HCT116 (cell line): ENCODE results near the gene PIEZO2. TPM values are rescaled to one million over a fixed set of nuclear protein-coding genes. Genes with fewer than 3 reads are reported as not detected.
A peak's percentile ranks its signal among the peaks of the same experiment; 100 is the strongest.

Experiments used
- ATAC-seq: fragments of 200-7000 bp; cut with Tn5 transposase; 2 replicates; pipeline ENCODE4 v1.9.1; 2020; ENCODE audit warnings: mild to moderate bottlenecking, moderate library complexity
- BruUV-seq: library from RNA; stranded (reverse); fragments of 400-500 nt; replicated peaks from 2 replicates; lab custom pipeline; 2021; lab: Mats Ljungman, UMichigan
- CTCF ChIA-PET: fragments of 300-600 bp; sonication (Branson Sonifier 250); formaldehyde crosslinking; loops from one replicate; lab custom pipeline; 2021; ENCODE audit warnings: antibody characterized with exemption; lab: Charles Lee
- POLR2A ChIA-PET: fragments of 300-600, 350-600 bp; sonication (Branson Sonifier 250); formaldehyde crosslinking; loops from one replicate; lab custom pipeline; 2021; ENCODE audit warnings: antibody characterized with exemption; lab: Charles Lee
- RAD21 ChIA-PET, 2 experiments: fragments of 300-600 bp; sonication (Branson Sonifier 250); formaldehyde crosslinking; loops; one replicate each; lab custom pipeline; 2023; ENCODE audit warnings: low total read pairs in 2 of 2; ENCODE audit not compliant: uncharacterized antibody in 2 of 2, unreplicated experiment in 2 of 2, low non-redundant PET in 1 of 2; lab: Charles Lee
- DNase-seq: peaks from one replicate; pipeline ENCODE4 v3.0.0-alpha.2; 2010; ENCODE audit warnings: low read depth, low spot score
- H2AFZ ChIP-seq: fragments of 200-600 bp; shearing (Covaris generic), sonication (generic); 2 replicates; pipeline ENCODE4 v1.6.1; 2017; ENCODE audit warnings: low read depth, mixed run types, mixed read lengths, antibody characterized with exemption, low read length; ENCODE audit not compliant: poor library complexity, severe bottlenecking
- H3K27ac ChIP-seq: 2 replicates; pipeline ENCODE4 v1.5.1; 2012; ENCODE audit warnings: low read depth, low read length
- H3K27me3 ChIP-seq: fragments of 200-600 bp; sonication (generic); 2 replicates; pipeline ENCODE4 v1.6.1; 2016; ENCODE audit warnings: mixed run types, low read length, mixed read lengths; ENCODE audit not compliant: insufficient read depth
- H3K36me3 ChIP-seq, 2 experiments: fragments of 200-500 bp in 1 of 2; fragments of 200-600 bp in 1 of 2; sonication (Bioruptor generic) in 1 of 2; sonication (generic) in 1 of 2; 2 replicates each; pipeline versions ENCODE4 v1.5.1 to v1.6.1; 2014 to 2016; ENCODE audit warnings: low read length in 2 of 2, inconsistent platforms in 1 of 2, mixed read lengths in 1 of 2, mixed run types in 1 of 2; ENCODE audit not compliant: insufficient read depth in 2 of 2, control insufficient read depth in 1 of 2
- H3K4me1 ChIP-seq, 2 experiments: fragments of 200-600 bp in 1 of 2; sonication (generic) in 1 of 2; 2 replicates each; pipeline versions ENCODE4 v1.5.1 to v1.6.1; 2012 to 2017; ENCODE audit warnings: low read length in 2 of 2, inconsistent platforms in 1 of 2, mild to moderate bottlenecking in 1 of 2, mixed read lengths in 1 of 2, mixed run types in 1 of 2, moderate library complexity in 1 of 2; ENCODE audit not compliant: insufficient read depth in 2 of 2, control insufficient read depth in 1 of 2
- H3K4me2 ChIP-seq: fragments of 200-600 bp; sonication (generic); 2 replicates; pipeline ENCODE4 v1.6.1; 2017; ENCODE audit warnings: mixed run types, low read length, mixed read lengths
- H3K4me3 ChIP-seq, 2 experiments: fragments of 200-600 bp in 1 of 2; sonication (generic) in 1 of 2; replicated peaks in 1 of 2; 2 replicates each; pipeline ENCODE4 v1.5.1; 2011 to 2016; ENCODE audit warnings: low read length in 2 of 2, control low read depth in 1 of 2, low read depth in 1 of 2, mild to moderate bottlenecking in 1 of 2, mixed read lengths in 1 of 2, mixed run types in 1 of 2
- H3K79me2 ChIP-seq: fragments of 200-600 bp; sonication (generic); 2 replicates; pipeline ENCODE4 v1.6.1; 2017; ENCODE audit warnings: mild to moderate bottlenecking, mixed run types, low read length, moderate library complexity, mixed read lengths; ENCODE audit not compliant: insufficient read depth
- H3K9ac ChIP-seq: fragments of 200-600 bp; sonication (generic); 2 replicates; pipeline ENCODE4 v1.6.1; 2016; ENCODE audit warnings: low read length, mixed read lengths
- H3K9me2 ChIP-seq: fragments of 200-600 bp; sonication (generic), shearing (Covaris generic); 2 replicates; pipeline ENCODE4 v1.6.1; 2017; ENCODE audit warnings: mixed run types, mild to moderate bottlenecking, moderate library complexity; ENCODE audit not compliant: insufficient read depth
- H3K9me3 ChIP-seq, 2 experiments: fragments of 200-500 bp in 1 of 2; fragments of 200-600 bp in 1 of 2; sonication (Bioruptor generic) in 1 of 2; sonication (generic) in 1 of 2; 2 replicates each; pipeline ENCODE4 v1.6.1; 2014 to 2017; ENCODE audit warnings: low read length in 2 of 2, mixed read lengths in 2 of 2, inconsistent platforms in 1 of 2, low read depth in 1 of 2, mild to moderate bottlenecking in 1 of 2, mixed run types in 1 of 2, moderate library complexity in 1 of 2; ENCODE audit not compliant: control insufficient read depth in 1 of 2, insufficient read depth in 1 of 2
- H4K20me1 ChIP-seq: fragments of 200-600 bp; sonication (generic), shearing (Covaris generic); 2 replicates; pipeline ENCODE4 v1.6.1; 2017; ENCODE audit warnings: mixed run types, mild to moderate bottlenecking, moderate library complexity; ENCODE audit not compliant: insufficient read depth
- ATF3 ChIP-seq: IDR thresholded peaks from 2 replicates; pipeline ENCODE4 v1.6.1; 2012
- CEBPB ChIP-seq: IDR thresholded peaks from 2 replicates; pipeline ENCODE4 v1.6.1; 2012; ENCODE audit warnings: low read depth
- EGR1 ChIP-seq: IDR thresholded peaks from 2 replicates; pipeline ENCODE4 v1.6.1; 2012; ENCODE audit warnings: low read depth
- ELF1 ChIP-seq: IDR thresholded peaks from 2 replicates; pipeline ENCODE4 v1.6.1; 2012; ENCODE audit warnings: low read depth, borderline replicate concordance
- EZH2 ChIP-seq: fragments of 200-600 bp; sonication (generic); IDR thresholded peaks from 2 replicates; pipeline ENCODE4 v1.6.1; 2017; ENCODE audit warnings: antibody characterized with exemption, mixed run types
- EZH2phosphoT487 ChIP-seq: fragments of 200-600 bp; IDR thresholded peaks from 2 replicates; pipeline ENCODE4 v1.6.1; 2018; ENCODE audit warnings: antibody characterized with exemption, borderline replicate concordance
- FOSL1 ChIP-seq: IDR thresholded peaks from 2 replicates; pipeline ENCODE4 v1.6.1; 2012; ENCODE audit warnings: low read depth
- MAX ChIP-seq: IDR thresholded peaks from 2 replicates; pipeline ENCODE4 v1.6.1; 2012
- POLR2A ChIP-seq: IDR thresholded peaks from 2 replicates; pipeline ENCODE4 v1.7.0; 2011; ENCODE audit warnings: borderline replicate concordance; ENCODE audit not compliant: insufficient read depth, insufficient read length; ENCODE audit errors: extremely low read depth
- POLR2AphosphoS5 ChIP-seq: IDR thresholded peaks from 2 replicates; pipeline ENCODE4 v1.6.1; 2011; ENCODE audit warnings: mild to moderate bottlenecking, low read depth, low read length, moderate library complexity
- RAD21 ChIP-seq: IDR thresholded peaks from 2 replicates; pipeline ENCODE4 v1.6.1; 2012; ENCODE audit warnings: low read depth, mild to moderate bottlenecking
- REST ChIP-seq: IDR thresholded peaks from 2 replicates; pipeline ENCODE4 v1.6.1; 2012; ENCODE audit warnings: low read depth
- SIN3A ChIP-seq: IDR thresholded peaks from 2 replicates; pipeline ENCODE4 v1.6.1; 2012; ENCODE audit warnings: low read depth
- SP1 ChIP-seq: IDR thresholded peaks from 2 replicates; pipeline ENCODE4 v1.6.1; 2012; ENCODE audit warnings: low read depth
- SRF ChIP-seq: IDR thresholded peaks from 2 replicates; pipeline ENCODE4 v1.6.1; 2012; ENCODE audit warnings: low read depth
- TCF7L2 ChIP-seq: IDR thresholded peaks from 2 replicates; pipeline ENCODE4 v1.7.0; 2011; ENCODE audit warnings: borderline replicate concordance, inconsistent platforms; ENCODE audit not compliant: insufficient read depth, insufficient read length; ENCODE audit errors: extremely low read depth
- ZFX ChIP-seq: fragments of 450-650 bp; IDR thresholded peaks from 2 replicates; pipeline ENCODE4 v1.6.1; 2017
- ZNF274 ChIP-seq: fragments of 200-500 bp; sonication (Bioruptor generic); IDR thresholded peaks from 2 replicates; pipeline ENCODE4 v1.6.1; 2014; ENCODE audit warnings: mild to moderate bottlenecking, low read depth, low read length, inconsistent platforms
- intact Hi-C: fragments of 100-400 bp; cut with micrococcal nuclease; formaldehyde crosslinking; loops from 2 replicates; pipeline ENCODE4 v1.10.0; 2022
- total RNA-seq: library from RNA; stranded (reverse); gene quantifications from one replicate; pipeline ENCODE4 v1.2.1, GENCODE V29; 2021; ENCODE audit not compliant: unreplicated experiment

Gene PIEZO2
- total RNA-seq, 1 experiment from 2014 or later, result 0.34 TPM

GRCh38 chr18:10661317-10661716, 488.1 kb downstream of the PIEZO2 start:
- Histone ChIP-seq H2AFZ (no peak overlapping the region), H3K4me3 (no peak overlapping the region), H3K27me3 (peaks cover 21% of the 10 kb centered on the region), H3K9me3 (no peaks in the 10 kb centered on the region), H3K9ac (no peak overlapping the region), H3K4me2 (no peak overlapping the region), H3K9me2 (no peaks in the 10 kb centered on the region), H4K20me1 (no peaks in the 10 kb centered on the region), H3K36me3 (no peaks in the 10 kb centered on the region), H3K79me2 (no peaks in the 10 kb centered on the region), H3K4me1 (peaks cover 3 to 4% of the 10 kb centered on the region in 2 experiments; a peak in 2 of 4 replicates), H3K27ac (no peak overlapping the region)
- CTCF ChIA-PET, result no interaction called here
- DNase-seq (no peak), ATAC-seq (0 out of 2 replicates have a peak, but pooled peaks have one; percentile 57)
- BruUV-seq, result no TSS peak
- POLR2A ChIA-PET, result no interaction called here
- TF ChIP-seq TCF7L2, result no peak
- no peak for TF ChIP-seq MAX
- TF ChIP-seq POLR2AphosphoS5, result no peak
- TF ChIP-seq SP1, result no peak
- intact Hi-C loops, result no loop called here
- RAD21 ChIA-PET, result no interaction called here

DNA sequence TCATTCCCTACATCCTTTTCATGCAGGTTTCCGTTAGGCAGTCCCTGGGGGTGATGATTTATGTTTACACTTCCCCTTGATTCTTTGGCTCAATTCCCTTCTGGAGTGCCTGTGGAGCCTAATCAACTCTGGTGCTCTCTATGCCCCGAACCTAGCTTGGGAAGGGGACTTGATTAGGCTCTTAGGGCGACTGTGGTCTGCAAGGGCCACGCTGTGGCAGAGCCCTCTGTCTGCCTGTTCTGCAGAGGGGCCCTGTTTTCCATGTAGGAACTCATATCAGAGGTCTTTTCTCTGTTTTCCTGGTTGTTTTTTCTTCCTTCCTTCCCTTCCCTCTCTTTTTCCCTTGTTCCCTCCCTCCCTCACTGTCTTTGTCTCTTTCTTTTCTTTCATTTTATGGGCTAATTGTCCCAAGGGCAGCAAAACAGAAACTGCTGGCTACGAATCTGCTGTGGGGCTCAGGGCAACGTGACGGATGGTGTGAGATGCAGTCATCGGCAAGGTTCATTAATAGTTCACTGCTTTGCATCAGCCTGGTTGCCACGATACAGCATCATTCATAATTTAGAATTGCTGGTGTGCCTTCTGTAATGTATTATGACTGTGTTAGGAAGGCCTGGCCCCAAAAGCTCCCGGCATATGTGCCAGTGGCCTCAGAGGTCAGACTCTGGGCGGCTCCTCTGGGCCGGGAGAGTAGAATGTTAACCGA, 489.0 kb downstream of the PIEZO2 start:
- Histone ChIP-seq H3K9me3 (no peaks in the 10 kb centered on the region), H3K4me2 (no peak overlapping the region), H3K27ac (no peak overlapping the region), H2AFZ (no peak overlapping the region), H3K36me3 (no peaks in the 10 kb centered on the region), H3K4me1 (peaks cover 3 to 4% of the 10 kb centered on the region in 2 experiments; a peak in 2 of 4 replicates), H3K27me3 (peaks cover 18% of the 10 kb centered on the region), H3K79me2 (no peaks in the 10 kb centered on the region), H3K9ac (no peak overlapping the region), H4K20me1 (no peaks in the 10 kb centered on the region), H3K9me2 (no peaks in the 10 kb centered on the region), H3K4me3 (no peak overlapping the region)
- DNase-seq (no peak), ATAC-seq (no peak)
- RAD21 ChIA-PET, result no interaction called here
- CTCF ChIA-PET, result no interaction called here
- POLR2A ChIA-PET, result no interaction called here
- no TSS peak for BruUV-seq
- intact Hi-C loops, result no loop called here
- TF ChIP-seq EZH2phosphoT487 (no peak), EGR1 (no peak), ATF3 (no peak), REST (no peak), FOSL1 (no peak), SRF (no peak), ELF1 (no peak), RAD21 (no peak), ZNF274 (no peak), POLR2A (no peak), EZH2 (no peak), SP1 (no peak), SIN3A (no peak), ZFX (no peak), CEBPB (no peak)
